ENCODE measurements around the gene IL25.

- no peak for TF ChIP-seq CREB5 (CRISPR knock-in tag; IDR thresholded peaks at IDR 0.05; ENCODE audit: low read depth)
- TF ChIP-seq PATZ1 (CRISPR knock-in tag; IDR thresholded peaks at IDR 0.05; ENCODE audit: borderline replicate concordance), result no peak
- no peak for TF ChIP-seq PPARA (CRISPR knock-in tag; IDR thresholded peaks at IDR 0.05; ENCODE audit: borderline replicate concordance)
- TF ChIP-seq SNAI2 (CRISPR knock-in tag; IDR thresholded peaks at IDR 0.05), result no peak
- no peak for TF ChIP-seq ZFP3 (CRISPR knock-in tag; IDR thresholded peaks at IDR 0.05)
- TF ChIP-seq RARB (CRISPR knock-in tag; IDR thresholded peaks at IDR 0.05), result no peak
- TF ChIP-seq ARNTL (CRISPR knock-in tag; IDR thresholded peaks at IDR 0.05; ENCODE audit: borderline replicate concordance, low read depth), result no peak
- TF ChIP-seq ZFP30 (CRISPR knock-in tag; IDR thresholded peaks at IDR 0.05), result no peak
- no peak for TF ChIP-seq ZNF565 (CRISPR knock-in tag; conservative IDR thresholded peaks at IDR 0.05; ENCODE audit: low read depth)
- no peak for TF ChIP-seq ZNF8 (CRISPR knock-in tag; IDR thresholded peaks at IDR 0.05)
Observed at GRCh38 chr14:23358553-23359166, 13.9 kb upstream of the IL25 start.
